COLO668 (cell line): ENCODE measurements around the gene ABTB2.

Experiments
- DNase-seq: peaks from one replicate; lab custom pipeline; 2025; ENCODE audit not compliant: unreplicated experiment; lab: John Stamatoyannopoulos, UW

Gene ABTB2

GRCh38 chr11:34218067-34218466 lies 139.7 kb downstream of the ABTB2 start:
- DNase-seq: no peak

DNA sequence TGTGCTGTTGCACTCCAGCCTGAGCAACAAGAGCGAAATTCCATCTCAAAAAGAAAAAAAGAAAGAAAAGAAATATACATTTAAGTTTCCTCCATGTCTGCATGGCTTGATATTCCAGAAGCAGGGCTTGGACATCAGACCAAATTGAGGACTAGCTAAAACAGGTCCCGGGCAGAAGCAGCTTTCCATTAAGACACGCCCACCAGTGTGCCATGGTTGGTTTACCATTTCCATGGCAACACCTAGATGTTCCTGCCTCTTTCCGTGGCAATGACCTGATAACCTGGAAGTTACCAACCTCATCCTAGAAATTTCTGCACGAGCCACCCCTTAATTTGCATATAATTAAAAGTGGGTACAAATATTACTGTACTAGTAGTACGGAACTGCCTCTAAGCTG lies 141.1 kb downstream of the ABTB2 start:
- no peak for DNase-seq

GRCh38 chr11:34215806-34216453 lies 141.9 kb downstream of the ABTB2 start:
- DNase-seq: no peak

- DNase-seq: peak; percentile 9
Observed at GRCh38 chr11:34214961-34215805, 142.6 kb downstream of the ABTB2 start.

DNA sequence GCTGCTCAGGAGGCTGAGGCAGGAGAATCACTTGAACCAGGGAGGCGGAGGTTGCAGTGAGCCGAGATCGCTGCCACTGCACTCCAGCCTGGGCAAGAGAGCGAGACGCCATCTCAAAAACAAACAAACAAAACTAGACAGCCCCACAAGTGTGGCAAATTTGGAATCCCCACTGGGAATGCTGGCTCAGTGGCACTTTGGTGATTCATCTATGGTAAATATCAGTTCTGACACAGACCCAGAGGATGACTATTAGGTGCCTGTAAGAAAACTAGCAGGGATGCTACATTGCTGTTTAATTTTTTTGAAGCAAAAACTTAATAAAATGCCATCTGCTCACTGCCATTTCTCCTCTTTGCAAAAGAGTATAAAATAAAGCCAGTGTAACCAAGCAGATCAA lies 144.4 kb downstream of the ABTB2 start:
- no peak for DNase-seq

DNA sequence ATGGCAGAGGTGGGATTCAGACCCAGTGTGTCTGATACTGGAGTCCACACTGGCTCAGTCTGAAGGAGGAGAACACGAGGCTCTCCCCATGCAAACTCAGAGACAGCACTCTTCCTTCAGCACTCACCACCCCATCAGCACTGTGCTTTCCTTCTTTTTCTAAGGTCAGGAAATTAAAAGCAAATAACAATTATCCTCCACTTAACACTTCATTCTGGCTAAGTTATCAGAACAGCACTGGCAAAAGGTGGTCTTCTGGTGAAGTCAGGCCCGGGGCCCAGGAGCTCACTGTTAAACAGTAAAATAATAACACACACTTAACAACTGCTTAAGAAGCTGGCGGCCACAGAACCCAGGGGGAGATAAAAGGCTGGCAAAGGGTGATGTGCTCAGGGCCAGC lies 145.2 kb downstream of the ABTB2 start:
- no peak for DNase-seq

- DNase-seq: no peak
Observed at GRCh38 chr11:34209809-34210208, 148.0 kb downstream of the ABTB2 start.

GRCh38 chr11:34208266-34209135 lies 149.3 kb downstream of the ABTB2 start:
- DNase-seq: no peak

- no peak for DNase-seq
Observed at GRCh38 chr11:34207487-34208180, 150.2 kb downstream of the ABTB2 start.

GRCh38 chr11:34206407-34207300 lies 151.2 kb downstream of the ABTB2 start:
- no peak for DNase-seq

GRCh38 chr11:34205326-34206035 lies 152.3 kb downstream of the ABTB2 start:
- DNase-seq: no peak

DNA sequence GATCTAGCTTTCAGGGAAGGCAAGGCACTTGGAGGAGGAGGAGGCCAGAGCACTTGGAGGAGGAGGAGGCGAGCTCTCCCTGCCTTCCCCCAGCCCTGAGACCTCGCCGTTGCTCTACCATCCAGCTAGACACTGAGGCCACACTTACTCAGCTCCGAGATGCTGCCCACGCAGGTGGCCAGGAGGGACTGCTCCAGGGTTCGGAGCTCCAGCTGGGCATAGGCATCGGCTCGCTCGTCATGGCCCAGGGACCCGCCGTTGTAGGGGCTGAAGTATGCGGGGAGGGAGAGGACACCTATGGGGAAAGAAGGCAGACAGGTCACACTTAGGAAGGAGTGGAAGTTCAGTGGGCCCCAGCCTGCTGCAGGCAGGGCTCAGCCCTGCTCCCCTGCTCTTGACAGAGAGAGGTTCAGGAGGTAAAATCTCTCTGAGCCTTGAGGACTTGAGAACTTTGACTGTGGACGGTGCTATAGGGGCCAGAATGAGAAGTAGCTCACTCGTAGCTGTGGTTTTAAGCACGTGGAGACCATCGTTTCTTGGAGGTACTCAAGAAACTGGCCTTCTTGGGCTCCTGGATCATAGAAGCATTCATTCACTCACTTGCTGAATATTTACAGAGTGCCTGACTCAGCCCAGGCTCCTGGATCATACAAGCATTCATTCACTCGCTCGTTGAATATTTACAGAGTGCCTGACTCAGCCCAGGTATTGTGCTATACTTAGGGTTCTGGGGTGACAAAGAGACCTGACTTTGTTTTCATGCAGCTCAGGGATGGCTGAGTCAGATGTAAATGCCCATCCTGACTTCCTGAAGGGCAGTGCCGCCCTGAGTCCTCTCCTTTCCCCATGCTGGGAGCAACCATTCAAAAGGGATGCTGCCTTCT lies 153.2 kb downstream of the ABTB2 start:
- DNase-seq: peak; percentile 39

GRCh38 chr11:34203377-34203871 lies 154.4 kb downstream of the ABTB2 start:
- DNase-seq: peak; percentile 14

- DNase-seq: no peak
Observed at GRCh38 chr11:34201129-34201528, 156.7 kb downstream of the ABTB2 start.

GRCh38 chr11:34199525-34199924 lies 158.3 kb downstream of the ABTB2 start:
- DNase-seq: no peak

- DNase-seq: no peak
Observed at GRCh38 chr11:34198523-34198922, 159.3 kb downstream of the ABTB2 start.

DNA sequence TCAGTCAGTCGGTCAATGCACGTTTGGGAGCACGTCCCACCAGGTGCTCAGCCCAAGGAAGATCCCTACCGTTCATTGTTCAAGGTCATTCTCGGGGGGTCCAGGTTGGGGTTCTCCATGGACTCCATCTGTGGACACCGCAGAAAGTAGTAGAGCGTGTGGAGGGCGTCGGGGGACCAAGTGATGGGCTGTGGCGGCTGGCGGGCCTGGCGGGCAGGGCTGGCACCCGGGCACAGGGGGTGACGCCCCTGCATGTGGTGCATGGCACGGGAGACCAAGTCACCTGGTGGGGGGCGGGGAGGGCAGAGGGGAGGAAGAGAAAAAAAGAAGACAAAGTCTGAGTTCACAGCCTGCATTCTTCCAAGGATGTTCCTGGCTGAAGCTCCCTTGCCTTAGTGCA lies 160.6 kb downstream of the ABTB2 start:
- no peak for DNase-seq
